Psoas muscle (tissue), 8 donors: ENCODE measurements around the gene NDUFB2. TPM values are rescaled to one million over a fixed set of nuclear protein-coding genes. Genes with fewer than 3 reads are reported as not detected.

Experiments used
- ATAC-seq, 4 donors: fragments of 200-7000 bp; cut with Tn5 transposase; one replicate each; pipeline ENCODE4 v1.9.1; 2020; ENCODE audit warnings: moderate library complexity in 3 of 4, mild to moderate bottlenecking in 2 of 4
- DNase-seq, 2 donors: peaks; one replicate each; pipeline ENCODE4 v3.0.0-alpha.2; 2020
- H3K27ac ChIP-seq: fragments of 200-600 bp; one replicate; pipeline ENCODE4 v1.8.0; 2022
- H3K27me3 ChIP-seq, 3 donors: fragments of 200-600 bp in 1 of 3; one replicate each; pipeline versions ENCODE4 v1.6.1 to v1.8.0; 2013 to 2022; ENCODE audit warnings: low read length in 2 of 3, mild to moderate bottlenecking in 2 of 3, moderate library complexity in 1 of 3; ENCODE audit not compliant: insufficient read depth in 3 of 3
- H3K36me3 ChIP-seq, 2 donors: fragments of 200-600 bp in 1 of 2; one replicate each; pipeline versions ENCODE4 v1.6.1 to v1.8.0; 2013 to 2022; ENCODE audit warnings: low read depth in 1 of 2, mild to moderate bottlenecking in 1 of 2, moderate library complexity in 1 of 2; ENCODE audit not compliant: insufficient read depth in 1 of 2
- H3K4me1 ChIP-seq: fragments of 200-600 bp; one replicate; pipeline ENCODE4 v1.8.0; 2022
- H3K4me3 ChIP-seq: fragments of 200-600 bp; one replicate; pipeline ENCODE4 v1.8.0; 2022; ENCODE audit warnings: mild to moderate bottlenecking
- H3K9me3 ChIP-seq: fragments of 200-600 bp; one replicate; pipeline ENCODE4 v1.8.0; 2022
- WGBS, 3 donors: extraction: QIAGEN DNeasy Blood & Tissue Kit; methylation state at CpG; one replicate each; pipeline versions ENCODE4 v1.1.6 to v1.1.7; 2013; 5-methylcytosine and 5-hydroxymethylcytosine counted together
- intact Hi-C, 2 donors: fragments of 100-400 bp; cut with DNase I; formaldehyde crosslinking; loops; one replicate each; pipeline versions ENCODE4 v1.11.0 to v1.14.2; 2022
- polyA plus RNA-seq, 3 donors: library from polyadenylated mRNA; stranded (reverse); fragments of 200-250 nt; gene quantifications; one replicate each; pipeline ENCODE4 v1.2.3, GENCODE V29; 2013
- total RNA-seq, 4 donors: library from RNA; stranded (reverse); fragmentation: NEBNext Ultra II Directional in 2 of 4; extraction: Animal tissue kit (Norgen Biotek cat#: 25700) in 2 of 4; gene quantifications; one replicate each; pipeline versions ENCODE4 v1.2.1 to v1.2.4, GENCODE V29; 2021 to 2023
- TF ChIP-seq, protein P1 (sequence below): fragments of 200-600 bp; IDR thresholded peaks from one replicate; pipeline ENCODE4 v1.8.0; 2022; ENCODE audit warnings: antibody characterized with exemption
- donor health status: healthy with polysubstance abuse.
- donor health status: DM: no; HTN: no; CAD: no; lungs with moderate emphysema.
- donor health status: Bipolar disorder and iron deficiency.
- donor health status: healthy.
- donor health status: DM: yes; HTN: yes; CAD: no.
- donor health status: DM: no; HTN: no; CAD: no.
- donor health status: DM: no; HTN: no; CAD: no.
- donor health status: DM: yes; HTN: yes; CAD: no.

Gene NDUFB2
- total and polyA plus RNA-seq, 7 donors = 320 to 768 (median 481) TPM

DNA sequence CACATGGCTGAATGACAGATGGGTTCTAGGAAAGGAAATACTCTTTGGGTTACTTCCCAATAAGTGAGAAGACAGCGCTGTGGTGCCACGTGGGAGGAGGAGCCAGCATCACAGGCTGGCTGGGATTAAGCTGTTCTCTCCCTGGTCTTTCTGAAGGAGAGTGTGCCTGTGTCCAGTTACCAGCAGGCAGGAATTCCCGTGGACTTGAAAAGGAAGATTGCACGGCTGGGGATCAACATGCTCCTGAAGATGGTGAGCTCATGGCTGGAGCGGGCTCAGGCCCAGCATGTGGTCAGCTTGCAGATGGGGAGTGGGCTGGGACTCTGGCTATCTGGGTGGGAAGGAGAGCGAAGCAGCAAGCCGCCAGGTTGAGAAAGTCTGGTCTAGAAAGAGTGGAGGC lies 15.6 kb upstream of the NDUFB2 start:
- H3K4me3 ChIP-seq = no peak overlapping the region
- no peak for DNase-seq
- no peaks in the 10 kb centered on the region for H3K27me3 ChIP-seq
- TF ChIP-seq, protein P1, sequence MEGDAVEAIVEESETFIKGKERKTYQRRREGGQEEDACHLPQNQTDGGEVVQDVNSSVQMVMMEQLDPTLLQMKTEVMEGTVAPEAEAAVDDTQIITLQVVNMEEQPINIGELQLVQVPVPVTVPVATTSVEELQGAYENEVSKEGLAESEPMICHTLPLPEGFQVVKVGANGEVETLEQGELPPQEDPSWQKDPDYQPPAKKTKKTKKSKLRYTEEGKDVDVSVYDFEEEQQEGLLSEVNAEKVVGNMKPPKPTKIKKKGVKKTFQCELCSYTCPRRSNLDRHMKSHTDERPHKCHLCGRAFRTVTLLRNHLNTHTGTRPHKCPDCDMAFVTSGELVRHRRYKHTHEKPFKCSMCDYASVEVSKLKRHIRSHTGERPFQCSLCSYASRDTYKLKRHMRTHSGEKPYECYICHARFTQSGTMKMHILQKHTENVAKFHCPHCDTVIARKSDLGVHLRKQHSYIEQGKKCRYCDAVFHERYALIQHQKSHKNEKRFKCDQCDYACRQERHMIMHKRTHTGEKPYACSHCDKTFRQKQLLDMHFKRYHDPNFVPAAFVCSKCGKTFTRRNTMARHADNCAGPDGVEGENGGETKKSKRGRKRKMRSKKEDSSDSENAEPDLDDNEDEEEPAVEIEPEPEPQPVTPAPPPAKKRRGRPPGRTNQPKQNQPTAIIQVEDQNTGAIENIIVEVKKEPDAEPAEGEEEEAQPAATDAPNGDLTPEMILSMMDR = no peak
- no peaks in the 10 kb centered on the region for H3K9me3 ChIP-seq
- intact Hi-C loops = no loop called here
- no peak overlapping the region for H3K27ac ChIP-seq
- WGBS, 3 donors = 83 to 84% (median 83%) methylated on average over 7 of the region's 7 CpGs
- no peaks in the 10 kb centered on the region for H3K4me1 ChIP-seq
- ATAC-seq = no peak
- peaks cover 0 to 47% of the 10 kb centered on the region in 2 donors for H3K36me3 ChIP-seq

DNA sequence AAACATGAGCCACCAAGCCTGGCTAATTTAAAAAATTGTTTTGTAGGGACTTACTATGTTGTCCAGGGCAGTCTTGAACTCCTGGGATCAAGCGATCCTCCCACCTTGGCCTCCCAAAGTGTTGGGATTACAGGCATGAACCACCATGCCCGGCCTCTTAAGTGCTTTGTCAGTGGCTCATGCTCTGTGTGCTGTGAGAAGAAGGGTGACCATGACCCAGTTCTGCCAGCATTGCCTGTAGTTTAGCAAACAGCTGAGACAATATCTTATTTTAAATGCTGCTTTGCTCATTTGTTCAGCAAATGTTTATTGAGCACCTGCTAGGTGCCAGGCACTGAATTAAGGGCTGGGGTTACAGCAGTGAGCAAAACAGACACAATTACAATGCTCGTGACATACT lies 14.7 kb upstream of the NDUFB2 start:
- WGBS, 3 donors = 94 to 98% (median 97%) methylated on average over 3 of the region's 3 CpGs
- TF ChIP-seq, protein P1 = no peak
- no peak overlapping the region for H3K4me3 ChIP-seq
- no peak overlapping the region for H3K27ac ChIP-seq
- ATAC-seq = no peak
- no peak for DNase-seq
- intact Hi-C loops = no loop called here
- H3K4me1 ChIP-seq = no peaks in the 10 kb centered on the region
- H3K27me3 ChIP-seq = no peaks in the 10 kb centered on the region
- no peaks in the 10 kb centered on the region for H3K9me3 ChIP-seq
- H3K36me3 ChIP-seq = peaks cover 0 to 48% of the 10 kb centered on the region in 2 donors

DNA sequence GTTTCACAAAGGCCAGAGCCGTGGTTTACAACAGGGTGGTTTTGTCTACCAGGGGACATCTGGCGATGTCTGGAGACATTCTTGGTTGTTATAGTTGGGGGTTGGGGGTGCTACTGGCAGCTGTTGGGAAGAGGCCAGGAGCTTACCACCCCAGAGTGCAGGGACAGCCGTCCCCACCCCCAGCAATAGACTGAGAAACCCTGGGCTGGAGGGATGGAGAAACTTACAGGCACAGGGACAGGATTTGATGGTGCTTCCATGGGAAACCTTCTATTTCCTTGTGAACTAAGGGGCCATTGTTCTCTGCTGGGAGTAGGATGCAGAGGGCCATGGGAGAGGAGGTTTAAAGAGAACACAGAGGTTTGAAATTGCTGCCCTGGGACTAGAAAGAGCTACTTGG lies 12.9 kb upstream of the NDUFB2 start:
- H3K27me3 ChIP-seq = no peaks in the 10 kb centered on the region
- DNase-seq = no peak
- no peaks in the 10 kb centered on the region for H3K4me1 ChIP-seq
- H3K4me3 ChIP-seq = no peak overlapping the region
- peaks cover 0 to 65% of the 10 kb centered on the region in 2 donors for H3K36me3 ChIP-seq
- intact Hi-C loops = no loop called here
- ATAC-seq = no peak
- 75 to 90% (median 79%) methylated on average over 3 of the region's 3 CpGs for WGBS, 3 donors
- TF ChIP-seq, protein P1 = no peak
- H3K9me3 ChIP-seq = no peaks in the 10 kb centered on the region
- no peak overlapping the region for H3K27ac ChIP-seq

DNA sequence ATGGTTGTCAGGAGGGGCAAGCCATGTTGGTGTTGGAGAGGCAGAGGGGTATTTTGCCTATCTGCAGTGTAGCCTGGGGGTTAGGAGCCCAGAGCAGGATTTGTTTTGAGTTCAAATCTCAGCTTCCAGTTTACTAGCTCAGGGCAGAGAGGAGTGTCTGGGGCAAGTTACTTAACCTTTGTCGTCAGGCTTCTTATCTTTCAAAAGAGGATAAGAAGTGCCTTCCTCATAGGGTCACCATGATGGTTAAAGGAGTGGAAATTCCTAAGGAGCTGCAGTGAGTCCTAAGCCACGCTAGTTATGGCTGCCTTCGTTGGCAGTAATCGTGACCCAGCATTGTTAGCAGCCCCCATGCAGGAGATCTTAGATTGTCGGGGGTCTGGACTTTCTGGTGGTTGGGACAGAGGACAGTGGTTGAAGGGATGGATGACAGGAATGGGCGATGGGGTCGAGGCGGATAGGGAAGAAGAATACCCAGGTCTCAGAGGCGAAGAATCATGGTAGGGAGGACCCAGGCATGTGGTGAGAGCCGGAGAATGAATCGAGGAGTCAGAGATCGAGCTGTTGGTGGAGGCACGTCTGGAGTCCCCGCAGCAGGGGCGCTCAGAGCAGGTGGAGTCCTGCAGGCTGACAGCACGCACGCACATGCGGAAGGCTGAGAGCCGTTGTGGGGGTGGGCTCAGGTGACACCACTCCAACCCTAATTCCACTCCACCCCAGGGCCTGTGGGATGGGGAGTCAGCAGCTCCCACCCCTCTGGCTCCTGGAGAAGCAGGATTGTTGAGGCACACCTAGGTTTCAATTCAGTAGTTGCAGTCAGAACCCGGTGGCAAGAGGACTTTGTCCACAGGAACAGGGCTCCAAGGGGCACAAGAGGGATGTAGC lies 12.2 kb upstream of the NDUFB2 start:
- H3K27ac ChIP-seq = no peak overlapping the region
- intact Hi-C loops = no loop called here
- ATAC-seq = no peak
- H3K36me3 ChIP-seq = peaks cover 0 to 62% of the 10 kb centered on the region in 2 donors
- no peaks in the 10 kb centered on the region for H3K4me1 ChIP-seq
- no peaks in the 10 kb centered on the region for H3K9me3 ChIP-seq
- 91 to 96% (median 92%) methylated on average over 19 to 20 of the region's 20 CpGs for WGBS, 3 donors
- no peak overlapping the region for H3K4me3 ChIP-seq
- H3K27me3 ChIP-seq = no peaks in the 10 kb centered on the region
- TF ChIP-seq, protein P1 = no peak
- DNase-seq = no peak
